ENCODE results near the gene UBE2V1.

UBE2V1 gene

GRCh38 chr20:50037575-50037974 lies 75.4 kb downstream of the UBE2V1 start:
- Histone ChIP-seq H4K20me1 (ENCODE audit: low read depth, low read length) (no peaks in the 10 kb centered on the region), H3K36me3 (ENCODE audit: low read length) (no peaks in the 10 kb centered on the region), H3K27me3 (ENCODE audit: low read length) (no peaks in the 10 kb centered on the region), H3K9me3 (ENCODE audit: insufficient read depth, low read length) (no peaks in the 10 kb centered on the region), H3K9me2 (replicated peaks; ENCODE audit: insufficient read depth, low read length) (no peaks in the 10 kb centered on the region), H3K79me2 (ENCODE audit: insufficient read depth, low read length) (no peaks in the 10 kb centered on the region), H3K9ac (ENCODE audit: low read length) (no peak overlapping the region), H2AFZ (ENCODE audit: low read depth, low read length, severe bottlenecking) (no peak overlapping the region), H3K27ac (ENCODE audit: low read depth, low read length) (no peak overlapping the region), H3K4me2 (ENCODE audit: low read depth, low read length, poor library complexity, severe bottlenecking) (no peak overlapping the region), H3F3A (ENCODE audit: insufficient read depth) (peaks cover 4% of the 10 kb centered on the region; the same call in 1 of the 2 replicates), H3K4me3 (ENCODE audit: insufficient read depth, low read length, poor library complexity, severe bottlenecking) (no peak overlapping the region)
- TF ChIP-seq EZH2phosphoT487 (conservative IDR thresholded peaks at IDR 0.05; ENCODE audit: low read length), result no peak

- Histone ChIP-seq H3K9ac (ENCODE audit: low read length) (no peak overlapping the region), H3K4me2 (ENCODE audit: low read depth, low read length, poor library complexity, severe bottlenecking) (no peak overlapping the region), H2AFZ (ENCODE audit: low read depth, low read length, severe bottlenecking) (no peak overlapping the region), H3K27me3 (ENCODE audit: low read length) (no peaks in the 10 kb centered on the region), H3F3A (ENCODE audit: insufficient read depth) (peaks cover 4% of the 10 kb centered on the region; the same call in 1 of the 2 replicates), H3K4me3 (ENCODE audit: insufficient read depth, low read length, poor library complexity, severe bottlenecking) (no peak overlapping the region), H3K36me3 (ENCODE audit: low read length) (no peaks in the 10 kb centered on the region), H4K20me1 (ENCODE audit: low read depth, low read length) (no peaks in the 10 kb centered on the region), H3K9me2 (replicated peaks; ENCODE audit: insufficient read depth, low read length) (no peaks in the 10 kb centered on the region), H3K9me3 (ENCODE audit: insufficient read depth, low read length) (no peaks in the 10 kb centered on the region), H3K79me2 (ENCODE audit: insufficient read depth, low read length) (no peaks in the 10 kb centered on the region), H3K27ac (ENCODE audit: low read depth, low read length) (no peak overlapping the region)
- TF ChIP-seq CTCF (IDR thresholded peaks at IDR 0.05; ENCODE audit: insufficient read depth, low read length, poor library complexity, severe bottlenecking), result no peak
These were observed 75.8 kb downstream of the UBE2V1 start for GRCh38 chr20:50037123-50037522.

- Histone ChIP-seq H3K4me3 (ENCODE audit: insufficient read depth, low read length, poor library complexity, severe bottlenecking) (no peak overlapping the region), H3F3A (ENCODE audit: insufficient read depth) (peaks cover 4% of the 10 kb centered on the region; the same call in 1 of the 2 replicates), H3K9me2 (replicated peaks; ENCODE audit: insufficient read depth, low read length) (no peaks in the 10 kb centered on the region), H3K9me3 (ENCODE audit: insufficient read depth, low read length) (no peaks in the 10 kb centered on the region), H3K27ac (ENCODE audit: low read depth, low read length) (no peak overlapping the region), H3K9ac (ENCODE audit: low read length) (no peak overlapping the region), H2AFZ (ENCODE audit: low read depth, low read length, severe bottlenecking) (no peak overlapping the region), H3K27me3 (ENCODE audit: low read length) (no peaks in the 10 kb centered on the region), H4K20me1 (ENCODE audit: low read depth, low read length) (no peaks in the 10 kb centered on the region), H3K4me2 (ENCODE audit: low read depth, low read length, poor library complexity, severe bottlenecking) (no peak overlapping the region), H3K36me3 (ENCODE audit: low read length) (no peaks in the 10 kb centered on the region), H3K79me2 (ENCODE audit: insufficient read depth, low read length) (no peaks in the 10 kb centered on the region)
- TF ChIP-seq CTCF (IDR thresholded peaks at IDR 0.05; ENCODE audit: insufficient read depth, low read length, poor library complexity, severe bottlenecking), result no peak
- TF ChIP-seq EZH2phosphoT487 (conservative IDR thresholded peaks at IDR 0.05; ENCODE audit: low read length), result no peak
These were observed 76.2 kb downstream of the UBE2V1 start for GRCh38 chr20:50036703-50037102.

GRCh38 chr20:50034567-50035180 lies 78.3 kb downstream of the UBE2V1 start:
- Histone ChIP-seq H3K27me3 (ENCODE audit: low read length) (no peaks in the 10 kb centered on the region), H4K20me1 (ENCODE audit: low read depth, low read length) (no peaks in the 10 kb centered on the region), H3K9ac (ENCODE audit: low read length) (no peak overlapping the region), H3K4me3 (ENCODE audit: insufficient read depth, low read length, poor library complexity, severe bottlenecking) (no peak overlapping the region), H3K9me2 (replicated peaks; ENCODE audit: insufficient read depth, low read length) (no peaks in the 10 kb centered on the region), H2AFZ (ENCODE audit: low read depth, low read length, severe bottlenecking) (no peak overlapping the region), H3K9me3 (ENCODE audit: insufficient read depth, low read length) (no peaks in the 10 kb centered on the region), H3K36me3 (ENCODE audit: low read length) (no peaks in the 10 kb centered on the region), H3K27ac (ENCODE audit: low read depth, low read length) (no peak overlapping the region), H3K79me2 (ENCODE audit: insufficient read depth, low read length) (no peaks in the 10 kb centered on the region), H3F3A (ENCODE audit: insufficient read depth) (no peaks in the 10 kb centered on the region), H3K4me2 (ENCODE audit: low read depth, low read length, poor library complexity, severe bottlenecking) (no peak overlapping the region)
- TF ChIP-seq CTCF (IDR thresholded peaks at IDR 0.05; ENCODE audit: insufficient read depth, low read length, poor library complexity, severe bottlenecking) (no peak), EZH2phosphoT487 (conservative IDR thresholded peaks at IDR 0.05; ENCODE audit: low read length) (no peak)

Measured in SU-DHL-6 (cell line).